A549 (cell line): ENCODE data around the gene GRK3.

Experiments
- CTCF ChIP-seq: fragments of >200 bp; sonication (Bioruptor Twin); formaldehyde crosslinking; IDR thresholded peaks from 3 replicates; pipeline ENCODE4 v1.5.1; 2016
- MYC ChIP-seq: IDR thresholded peaks from 2 replicates; pipeline ENCODE4 v1.6.1; 2012; ENCODE audit warnings: mild to moderate bottlenecking, inconsistent platforms, low read length, improper control_type of control experiment, borderline replicate concordance

- no peak for TF ChIP-seq MYC
- no peak for TF ChIP-seq CTCF
Measured at GRCh38 chr22:25656724-25657123, 92.2 kb downstream of the GRK3 start.
